Prostate gland (tissue), 2 donors: ENCODE results near the gene KRT33B. TPM values are rescaled to one million over a fixed set of nuclear protein-coding genes. Genes with fewer than 3 reads are reported as not detected.
A peak's percentile ranks its signal among the peaks of the same experiment; 100 is the strongest.

Source experiments
- DNase-seq: peaks from one replicate; pipeline ENCODE4 v3.0.0-alpha.2; 2019; ENCODE audit warnings: low spot score
- H3K27ac ChIP-seq, 2 donors: fragments of 200-600 bp; sonication (generic); 2 replicates each; pipeline ENCODE4 v1.5.1; 2017 to 2019
- H3K27me3 ChIP-seq: fragments of 200-600 bp; sonication (generic); replicated peaks from 2 replicates; pipeline ENCODE4 v1.5.1; 2019; ENCODE audit not compliant: insufficient read depth
- H3K36me3 ChIP-seq, 2 donors: fragments of 200-600 bp; sonication (generic); 1 replicate in 1 of 2; 2 replicates in 1 of 2; pipeline versions ENCODE4 v1.5.1 to v1.8.1; 2017 to 2019
- H3K4me1 ChIP-seq: fragments of 200-600 bp; sonication (generic); replicated peaks from 2 replicates; pipeline ENCODE4 v1.5.1; 2019
- H3K4me3 ChIP-seq, 2 donors: fragments of 200-600 bp; sonication (generic); 2 replicates each; pipeline ENCODE4 v1.5.1; 2017 to 2019
- H3K9me3 ChIP-seq: fragments of 200-600 bp; sonication (generic); 2 replicates; pipeline ENCODE4 v1.5.1; 2017
- POLR2A ChIP-seq: fragments of 450-650 bp; IDR thresholded peaks from one replicate; pipeline ENCODE4 v1.6.1; 2016; ENCODE audit warnings: antibody characterized with exemption, mild to moderate bottlenecking
- POLR2AphosphoS5 ChIP-seq: sonication (generic); formaldehyde crosslinking; IDR thresholded peaks from one replicate; pipeline ENCODE4 v1.6.1; 2017; ENCODE audit warnings: antibody characterized with exemption
- WGBS: methylation state at CpG from one replicate; pipeline ENCODE4 v1.1.5; 2018; 5-methylcytosine and 5-hydroxymethylcytosine counted together
- intact Hi-C: fragments of 100-400 bp; cut with DNase I; formaldehyde crosslinking; loops from one replicate; pipeline ENCODE4 v1.14.2; 2022
- total RNA-seq, 2 donors: library from RNA; depleted of rRNA; stranded (reverse); fragments of >200 nt; gene quantifications; one replicate each; pipeline ENCODE4 v1.1.0, GENCODE V29; 2016
- TF ChIP-seq, protein P1 (sequence below), 4 experiments: fragments of 200-600 bp in 2 of 4; fragments of 450-650 bp in 2 of 4; sonication (generic) in 2 of 4; IDR thresholded peaks; 1 replicate in 3 of 4; 2 replicates in 1 of 4; pipeline ENCODE4 v1.5.1; 2016 to 2019; ENCODE audit warnings: antibody characterized with exemption in 4 of 4, mild to moderate bottlenecking in 2 of 4, moderate library complexity in 2 of 4

KRT33B gene
- total RNA-seq, 2 donors from 2014 or later: not detected

DNA sequence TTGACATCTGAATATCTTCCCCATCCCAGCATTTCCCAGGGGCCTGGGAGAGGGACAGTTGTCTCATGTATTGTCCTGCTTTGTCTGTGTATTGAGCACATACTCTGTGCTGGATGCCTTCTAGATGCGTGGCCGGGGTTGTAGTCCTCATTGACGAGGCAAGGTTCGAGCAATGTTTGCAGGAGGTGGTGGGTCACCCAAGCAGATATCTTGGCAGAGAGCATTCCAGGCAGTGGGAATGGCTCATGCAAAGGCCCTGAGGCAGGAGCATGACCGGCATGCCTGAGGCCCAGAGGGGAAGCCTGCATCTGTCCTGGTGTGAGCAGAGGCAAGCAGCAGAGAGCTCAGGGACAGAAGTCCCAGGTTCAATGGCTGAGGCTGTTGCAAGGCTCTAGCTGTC lies 36.5 kb downstream of the KRT33B start:
- Histone ChIP-seq H3K9me3 (no peaks in the 10 kb centered on the region), H3K36me3 (no peaks in the 10 kb centered on the region), H3K27me3 (no peaks in the 10 kb centered on the region), H3K4me1 (no peaks in the 10 kb centered on the region), H3K4me3 (no peak overlapping the region), H3K27ac (no peak overlapping the region)
- 100% methylated on average over 5 of the region's 5 CpGs for whole genome bisulfite sequencing
- intact Hi-C loops: no loop called here
- DNase-seq: no peak
- TF ChIP-seq POLR2AphosphoS5: no peak
- no peak for TF ChIP-seq POLR2A
- TF ChIP-seq, protein P1, sequence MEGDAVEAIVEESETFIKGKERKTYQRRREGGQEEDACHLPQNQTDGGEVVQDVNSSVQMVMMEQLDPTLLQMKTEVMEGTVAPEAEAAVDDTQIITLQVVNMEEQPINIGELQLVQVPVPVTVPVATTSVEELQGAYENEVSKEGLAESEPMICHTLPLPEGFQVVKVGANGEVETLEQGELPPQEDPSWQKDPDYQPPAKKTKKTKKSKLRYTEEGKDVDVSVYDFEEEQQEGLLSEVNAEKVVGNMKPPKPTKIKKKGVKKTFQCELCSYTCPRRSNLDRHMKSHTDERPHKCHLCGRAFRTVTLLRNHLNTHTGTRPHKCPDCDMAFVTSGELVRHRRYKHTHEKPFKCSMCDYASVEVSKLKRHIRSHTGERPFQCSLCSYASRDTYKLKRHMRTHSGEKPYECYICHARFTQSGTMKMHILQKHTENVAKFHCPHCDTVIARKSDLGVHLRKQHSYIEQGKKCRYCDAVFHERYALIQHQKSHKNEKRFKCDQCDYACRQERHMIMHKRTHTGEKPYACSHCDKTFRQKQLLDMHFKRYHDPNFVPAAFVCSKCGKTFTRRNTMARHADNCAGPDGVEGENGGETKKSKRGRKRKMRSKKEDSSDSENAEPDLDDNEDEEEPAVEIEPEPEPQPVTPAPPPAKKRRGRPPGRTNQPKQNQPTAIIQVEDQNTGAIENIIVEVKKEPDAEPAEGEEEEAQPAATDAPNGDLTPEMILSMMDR (IDR thresholded peaks at IDR 0.05): no peak

DNA sequence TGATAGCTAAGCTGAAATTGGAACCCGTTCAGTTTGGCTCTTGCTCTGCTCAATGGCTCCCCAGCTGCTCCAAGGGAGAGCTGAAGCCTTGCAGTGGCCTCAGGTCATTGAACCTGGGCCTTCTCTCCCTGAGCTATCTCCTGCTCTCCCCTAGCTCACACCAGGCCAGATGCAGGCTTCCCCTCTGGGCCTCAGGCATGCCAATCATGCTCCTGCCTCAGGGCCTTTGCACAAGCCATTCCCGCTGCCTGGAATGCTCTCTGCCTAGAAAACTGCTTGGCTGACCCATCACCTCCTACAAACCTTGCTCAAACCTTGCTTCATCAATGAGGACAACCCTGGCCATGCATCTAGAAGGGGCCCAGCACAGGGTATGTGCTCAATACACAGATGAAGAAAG lies 37.4 kb downstream of the KRT33B start:
- TF ChIP-seq, protein P1 (IDR thresholded peaks at IDR 0.05): no peak
- no peak for TF ChIP-seq POLR2A
- TF ChIP-seq POLR2AphosphoS5: no peak
- DNase-seq: no peak
- Histone ChIP-seq H3K9me3 (no peaks in the 10 kb centered on the region), H3K27ac (no peak overlapping the region), H3K4me3 (no peak overlapping the region), H3K4me1 (no peaks in the 10 kb centered on the region), H3K36me3 (no peaks in the 10 kb centered on the region), H3K27me3 (no peaks in the 10 kb centered on the region)
- intact Hi-C loops: no loop called here
- 96% methylated on average over 2 of the region's 2 CpGs for WGBS

DNA sequence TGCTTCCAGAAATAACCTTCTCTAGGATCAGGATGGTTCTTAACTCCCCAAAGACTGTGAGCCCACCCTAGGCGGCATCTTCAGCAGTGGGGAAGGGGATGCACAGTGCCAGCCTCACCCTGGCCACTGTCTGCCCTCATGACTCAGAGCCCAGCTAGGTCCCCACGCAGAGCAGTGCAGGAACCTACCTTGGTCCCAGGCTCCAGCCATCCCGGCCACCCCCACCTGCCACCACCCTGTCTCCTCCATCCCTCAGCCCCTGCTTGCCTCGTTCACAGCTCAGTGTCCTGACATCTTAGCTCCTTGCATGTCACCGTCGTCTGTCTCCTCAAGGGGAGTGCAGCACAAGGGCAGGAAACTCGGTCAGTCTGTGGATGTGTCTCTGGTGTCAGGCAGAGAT lies 38.0 kb downstream of the KRT33B start:
- intact Hi-C loops: no loop called here
- Histone ChIP-seq H3K36me3 (no peaks in the 10 kb centered on the region), H3K4me1 (no peaks in the 10 kb centered on the region), H3K27me3 (no peaks in the 10 kb centered on the region), H3K4me3 (no peak overlapping the region), H3K9me3 (no peaks in the 10 kb centered on the region), H3K27ac (no peak overlapping the region)
- TF ChIP-seq, protein P1 (IDR thresholded peaks at IDR 0.05): no peak
- TF ChIP-seq POLR2AphosphoS5: no peak
- TF ChIP-seq POLR2A: no peak
- 89% methylated on average over 7 of the region's 7 CpGs for WGBS
- no peak for DNase-seq

DNA sequence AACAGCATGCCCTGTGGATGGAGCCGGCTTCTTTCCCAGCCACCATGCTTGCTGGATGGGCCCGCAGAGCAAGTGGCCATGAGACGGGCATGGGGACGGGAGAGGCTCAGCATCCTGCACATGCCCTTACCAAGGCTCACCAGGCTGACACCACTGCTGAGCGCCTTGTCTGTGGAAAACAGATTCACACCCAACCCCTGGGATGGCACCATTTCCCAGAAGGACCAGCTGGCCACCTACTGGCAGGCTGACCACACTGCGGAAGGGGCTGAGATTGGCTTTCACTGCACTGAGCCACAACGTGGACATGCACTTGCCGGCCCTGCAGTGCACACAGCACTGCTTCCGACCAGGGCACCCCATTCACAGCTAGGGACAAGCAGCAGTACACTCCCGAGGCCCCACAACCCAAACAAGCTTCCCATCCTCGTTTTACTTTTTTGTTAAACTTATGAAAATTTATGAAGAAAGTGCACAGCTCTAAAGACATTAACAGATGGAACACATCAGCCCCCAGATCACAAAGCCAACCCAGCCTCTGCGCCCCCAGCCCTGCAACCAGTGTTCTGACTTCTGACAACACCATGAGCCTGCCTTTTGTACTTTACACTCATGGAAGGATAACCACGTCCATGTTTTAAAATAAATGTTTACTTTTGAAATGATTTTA lies 40.2 kb downstream of the KRT33B start:
- H3K27ac ChIP-seq: no peak overlapping the region

More for the DNA sequence above, 40.2 kb downstream of the KRT33B start:
- no peak overlapping the region for H3K4me3 ChIP-seq
- H3K4me1 ChIP-seq: no peaks in the 10 kb centered on the region
- H3K36me3 ChIP-seq: no peaks in the 10 kb centered on the region
- intact Hi-C loops: loop anchor here (5.0 kb wide), 1 partner anchor 318 kb away; no protein-coding TSS in a partner anchor
- peak; percentile 35 for DNase-seq
- WGBS: 77% methylated on average over 9 of the region's 13 CpGs
- no peaks in the 10 kb centered on the region for H3K27me3 ChIP-seq
- H3K9me3 ChIP-seq: no peaks in the 10 kb centered on the region
- TF ChIP-seq POLR2AphosphoS5: peak; percentile 14
- TF ChIP-seq, protein P1 (IDR thresholded peaks at IDR 0.05): peak in 3 of 4 experiments; percentile 45 to 78 (median 66)
- TF ChIP-seq POLR2A: no peak
